DND-41 (cell line): Measurements from ENCODE around the gene ANG.

Experiments used
- ATAC-seq: fragments of 200-7000 bp; cut with Tn5 transposase; 3 replicates; pipeline ENCODE4 v1.9.1; 2021; ENCODE audit warnings: low read depth; ENCODE audit not compliant: insufficient read depth
- DNase-seq: peaks from one replicate; pipeline ENCODE4 v3.0.0-alpha.2; 2020
- H2AFZ ChIP-seq: 2 replicates; pipeline ENCODE4 v1.6.0; 2012; ENCODE audit warnings: low read depth, low read length
- H3K27ac ChIP-seq: 2 replicates; pipeline ENCODE4 v1.5.1; 2012; ENCODE audit warnings: low read length, inconsistent platforms
- H3K27me3 ChIP-seq: fragments of 200-600 bp; sonication (generic); 2 replicates; pipeline ENCODE4 v1.6.0; 2012; ENCODE audit warnings: low read length, mild to moderate bottlenecking, inconsistent platforms; ENCODE audit not compliant: insufficient read depth, poor library complexity
- H3K36me3 ChIP-seq: 2 replicates; pipeline ENCODE4 v1.5.1; 2012; ENCODE audit warnings: low read length, inconsistent platforms; ENCODE audit not compliant: insufficient read depth
- H3K4me1 ChIP-seq: 2 replicates; pipeline ENCODE4 v1.5.1; 2012; ENCODE audit warnings: mild to moderate bottlenecking, low read length; ENCODE audit not compliant: insufficient read depth
- H3K4me2 ChIP-seq: 2 replicates; pipeline ENCODE4 v1.6.0; 2012; ENCODE audit warnings: mild to moderate bottlenecking, moderate library complexity, low read length, inconsistent platforms; ENCODE audit not compliant: insufficient read depth
- H3K4me3 ChIP-seq, 2 experiments: fragments of 200-600 bp in 1 of 2; shearing (Covaris generic) in 1 of 2; 2 replicates each; pipeline ENCODE4 v1.5.1; 2012 to 2016; ENCODE audit warnings: inconsistent platforms in 2 of 2, low read length in 2 of 2, mild to moderate bottlenecking in 2 of 2, low read depth in 1 of 2, moderate library complexity in 1 of 2
- H3K79me2 ChIP-seq: 2 replicates; pipeline ENCODE4 v1.6.0; 2012; ENCODE audit warnings: low read length, inconsistent platforms; ENCODE audit not compliant: insufficient read depth
- H3K9ac ChIP-seq: 2 replicates; pipeline ENCODE4 v1.6.0; 2012; ENCODE audit warnings: low read depth, mild to moderate bottlenecking, inconsistent platforms, low read length, moderate library complexity
- H3K9me3 ChIP-seq: 2 replicates; pipeline ENCODE4 v1.5.1; 2012; ENCODE audit warnings: low read length, moderate library complexity, mild to moderate bottlenecking, inconsistent platforms; ENCODE audit not compliant: insufficient read depth, severe bottlenecking
- H4K20me1 ChIP-seq: 2 replicates; pipeline ENCODE4 v1.6.0; 2012; ENCODE audit warnings: low read length; ENCODE audit not compliant: insufficient read depth
- CTCF ChIP-seq: IDR thresholded peaks from 2 replicates; pipeline ENCODE4 v1.5.1; 2012; ENCODE audit warnings: borderline replicate concordance, low read length, moderate library complexity, mild to moderate bottlenecking; ENCODE audit not compliant: poor library complexity, severe bottlenecking; ENCODE audit errors: extremely low read depth
- EZH2 ChIP-seq: IDR thresholded peaks from 3 replicates; pipeline ENCODE4 v1.6.1; 2012; ENCODE audit warnings: borderline replicate concordance, low read depth, mild to moderate bottlenecking, moderate library complexity, low read length, inconsistent platforms; ENCODE audit not compliant: severe bottlenecking

ANG gene

DNA sequence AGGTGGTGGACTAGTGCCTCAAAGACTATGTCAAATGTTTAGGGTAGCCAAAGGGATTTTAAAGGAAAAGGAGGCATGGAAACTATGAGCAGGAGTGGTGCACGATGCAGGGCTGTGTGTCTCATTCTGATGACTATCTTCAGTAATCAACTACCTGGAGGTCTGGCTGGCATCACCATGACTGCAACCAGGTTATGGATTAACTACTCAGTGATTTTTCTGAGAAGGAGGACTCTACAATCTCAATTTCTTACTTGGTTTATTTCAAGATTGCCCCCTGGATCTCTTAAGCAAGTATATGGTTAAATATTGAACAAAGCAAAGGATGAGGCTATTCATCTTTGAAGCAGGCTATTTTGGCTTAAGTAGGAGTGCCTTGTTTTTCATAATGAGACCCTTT, 38.0 kb downstream of the ANG start:
- no peaks in the 10 kb centered on the region for H4K20me1 ChIP-seq
- no peak for ATAC-seq
- H3K27ac ChIP-seq = no peak overlapping the region
- H3K27me3 ChIP-seq = no peaks in the 10 kb centered on the region
- H3K4me1 ChIP-seq = no peaks in the 10 kb centered on the region
- H3K79me2 ChIP-seq = no peaks in the 10 kb centered on the region
- no peak overlapping the region for H2AFZ ChIP-seq
- DNase-seq = no peak
- H3K9me3 ChIP-seq = no peaks in the 10 kb centered on the region
- no peak overlapping the region for H3K4me3 ChIP-seq
- no peak overlapping the region for H3K9ac ChIP-seq
- H3K36me3 ChIP-seq = no peaks in the 10 kb centered on the region
- TF ChIP-seq EZH2 (no peak), CTCF (no peak)
- H3K4me2 ChIP-seq = no peak overlapping the region

GRCh38 chr14:20730891-20731290, 42.3 kb downstream of the ANG start:
- Histone ChIP-seq H3K9ac (no peak overlapping the region), H3K9me3 (no peaks in the 10 kb centered on the region), H3K27me3 (no peaks in the 10 kb centered on the region), H2AFZ (no peak overlapping the region), H3K4me1 (no peaks in the 10 kb centered on the region), H3K4me2 (no peak overlapping the region), H4K20me1 (no peaks in the 10 kb centered on the region), H3K36me3 (no peaks in the 10 kb centered on the region), H3K79me2 (no peaks in the 10 kb centered on the region), H3K27ac (no peak overlapping the region), H3K4me3 (no peak overlapping the region)
- no peak for TF ChIP-seq CTCF
- no peak for TF ChIP-seq EZH2
- ATAC-seq = no peak
- DNase-seq = no peak

DNA sequence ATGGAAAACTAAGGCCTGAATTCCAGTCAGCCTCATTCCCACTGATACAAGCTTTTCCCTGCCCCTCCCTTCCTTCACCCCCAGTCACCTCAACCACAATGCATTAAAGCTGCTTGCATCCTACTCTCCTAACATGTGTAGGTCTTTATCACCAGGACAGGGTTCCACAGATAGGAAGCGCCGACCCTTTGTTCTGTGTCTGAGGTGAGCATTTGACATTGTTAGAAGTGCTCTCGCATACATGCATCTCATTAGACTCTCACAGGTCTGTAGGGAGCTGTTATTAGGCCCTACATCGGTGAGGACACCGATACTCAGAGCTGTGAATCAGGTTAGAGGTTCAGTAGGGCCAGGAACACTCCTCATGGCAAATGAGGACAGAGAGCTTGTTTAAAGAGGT, 43.9 kb downstream of the ANG start:
- Histone ChIP-seq H4K20me1 (no peaks in the 10 kb centered on the region), H3K4me1 (no peaks in the 10 kb centered on the region), H3K4me2 (no peak overlapping the region), H2AFZ (no peak overlapping the region), H3K27ac (no peak overlapping the region), H3K4me3 (no peak overlapping the region), H3K9me3 (no peaks in the 10 kb centered on the region), H3K79me2 (no peaks in the 10 kb centered on the region), H3K9ac (no peak overlapping the region), H3K27me3 (no peaks in the 10 kb centered on the region), H3K36me3 (no peaks in the 10 kb centered on the region)
- DNase-seq = no peak
- no peak for TF ChIP-seq EZH2
- TF ChIP-seq CTCF = no peak
- ATAC-seq = no peak
